HG02798 (cell line): ENCODE data around the gene RBM33.

Source experiments
- ATAC-seq: cut with Tn5 transposase; IDR thresholded peaks from one replicate; pipeline ENCODE4 v1.9.1; 2021; ENCODE audit warnings: mild to moderate bottlenecking; ENCODE audit not compliant: unreplicated experiment, poor library complexity

RBM33 gene

GRCh38 chr7:155739538-155740143 is 95.2 kb downstream of the RBM33 start:
- no peak for ATAC-seq

- peak; percentile 37 for ATAC-seq
Observed at GRCh38 chr7:155741082-155741481, 96.6 kb downstream of the RBM33 start.

GRCh38 chr7:155741805-155742204 is 97.3 kb downstream of the RBM33 start:
- ATAC-seq: no peak

GRCh38 chr7:155743177-155743576 is 98.7 kb downstream of the RBM33 start:
- no peak for ATAC-seq

GRCh38 chr7:155744971-155745683 is 100.7 kb downstream of the RBM33 start:
- ATAC-seq: no peak

- peak; percentile 13 for ATAC-seq
Observed at GRCh38 chr7:155745737-155746136, 101.3 kb downstream of the RBM33 start.

- ATAC-seq: peak; percentile 84
Observed at GRCh38 chr7:155746188-155746587, 101.7 kb downstream of the RBM33 start.

GRCh38 chr7:155747209-155747608 is 102.7 kb downstream of the RBM33 start:
- ATAC-seq: no peak

- ATAC-seq: no peak
Observed at GRCh38 chr7:155749578-155749977, 105.1 kb downstream of the RBM33 start.

GRCh38 chr7:155750255-155751125 is 106.0 kb downstream of the RBM33 start:
- ATAC-seq: no peak

GRCh38 chr7:155751409-155751808 is 106.9 kb downstream of the RBM33 start:
- no peak for ATAC-seq

- ATAC-seq: peak; percentile 67
Observed at GRCh38 chr7:155752756-155753445, 108.4 kb downstream of the RBM33 start.

- ATAC-seq: peak; percentile 8
Observed at GRCh38 chr7:155753446-155753965, 109.0 kb downstream of the RBM33 start.

- no peak for ATAC-seq
Observed at GRCh38 chr7:155754165-155754564, 109.7 kb downstream of the RBM33 start.

GRCh38 chr7:155755026-155755425 is 110.6 kb downstream of the RBM33 start:
- no peak for ATAC-seq

GRCh38 chr7:155756322-155756721 is 111.9 kb downstream of the RBM33 start:
- no peak for ATAC-seq

- ATAC-seq: no peak
Observed at GRCh38 chr7:155758348-155758747, 113.9 kb downstream of the RBM33 start.

GRCh38 chr7:155759740-155760430 is 115.4 kb downstream of the RBM33 start:
- ATAC-seq: no peak

- no peak for ATAC-seq
Observed at GRCh38 chr7:155761162-155761561, 116.7 kb downstream of the RBM33 start.

GRCh38 chr7:155762036-155762435 is 117.6 kb downstream of the RBM33 start:
- no peak for ATAC-seq
